Vagina (tissue), 2 donors: ENCODE measurements around the gene SMTN. TPM values are rescaled to one million over a fixed set of nuclear protein-coding genes. Genes with fewer than 3 reads are reported as not detected.

Experiments
- DNase-seq, 2 donors: peaks; one replicate each; pipeline ENCODE4 v3.0.0-alpha.2; 2017; ENCODE audit errors: extremely low spot score in 2 of 2
- H3K27ac ChIP-seq: fragments of 200-600 bp; sonication (generic); one replicate; pipeline ENCODE4 v1.5.1; 2019
- H3K27me3 ChIP-seq: fragments of 200-600 bp; sonication (generic); one replicate; pipeline ENCODE4 v1.5.1; 2019
- H3K36me3 ChIP-seq, 2 donors: fragments of 200-600 bp; sonication (generic); one replicate each; pipeline ENCODE4 v1.5.1; 2017 to 2019
- H3K4me1 ChIP-seq: fragments of 200-600 bp; sonication (generic); one replicate; pipeline ENCODE4 v1.5.1; 2019
- H3K4me3 ChIP-seq, 2 donors: fragments of 200-600 bp; sonication (generic); 1 replicate in 1 of 2; 2 replicates in 1 of 2; pipeline ENCODE4 v1.5.1; 2016 to 2019
- H3K9me3 ChIP-seq: fragments of 200-600 bp; sonication (generic); one replicate; pipeline ENCODE4 v1.5.1; 2019
- CTCF ChIP-seq, 3 experiments: fragments of 450-650 bp in 2 of 3; fragments of 200-600 bp in 1 of 3; sonication (generic) in 1 of 3; IDR thresholded peaks; one replicate each; pipeline ENCODE4 v1.5.1; 2017 to 2019; ENCODE audit warnings: antibody characterized with exemption in 3 of 3, mild to moderate bottlenecking in 2 of 3, moderate library complexity in 2 of 3
- POLR2A ChIP-seq, 2 donors: fragments of 450-650 bp; IDR thresholded peaks; one replicate each; pipeline ENCODE4 v1.6.1; 2017; ENCODE audit warnings: antibody characterized with exemption in 2 of 2, mild to moderate bottlenecking in 2 of 2, moderate library complexity in 2 of 2
- POLR2AphosphoS5 ChIP-seq, 2 donors: sonication (generic); formaldehyde crosslinking; IDR thresholded peaks; one replicate each; pipeline ENCODE4 v1.9.0; 2017; ENCODE audit warnings: antibody characterized with exemption in 2 of 2, mild to moderate bottlenecking in 2 of 2, low read depth in 1 of 2; ENCODE audit not compliant: insufficient read depth in 1 of 2
- intact Hi-C: fragments of 100-400 bp; cut with DNase I; formaldehyde crosslinking; loops from one replicate; pipeline ENCODE4 v1.15.1; 2023
- total RNA-seq: library from RNA; depleted of rRNA; stranded (reverse); fragments of >200 nt; gene quantifications from one replicate; pipeline ENCODE4 v1.2.3, GENCODE V29; 2016

SMTN gene
- total RNA-seq, 1 donor from 2014 or later: 199 TPM

DNA sequence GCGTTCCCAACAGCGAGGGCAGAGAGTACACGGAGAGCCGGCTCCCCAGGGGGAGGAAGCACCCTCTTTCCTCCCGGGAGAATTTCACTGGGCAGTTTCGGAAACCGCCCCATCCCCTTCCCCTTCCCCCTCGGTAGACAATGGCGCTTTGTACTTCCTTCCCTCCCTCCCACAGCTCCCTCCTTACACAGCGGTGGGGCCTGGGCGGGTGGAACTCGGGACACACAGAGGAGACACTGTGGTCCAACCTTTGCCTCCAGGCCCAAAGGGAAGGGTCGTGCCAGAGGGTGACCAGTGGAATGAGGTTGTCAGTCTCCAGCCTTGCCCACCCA, 4.3 kb downstream of the SMTN start:
- peaks cover 0 to 29% of the 10 kb centered on the region in 2 donors for H3K36me3 ChIP-seq
- H3K4me3 ChIP-seq: peak overlapping the region; percentile 64 to 90
- no peaks in the 10 kb centered on the region for H3K9me3 ChIP-seq
- peaks cover 75% of the 10 kb centered on the region for H3K4me1 ChIP-seq
- H3K27me3 ChIP-seq: no peaks in the 10 kb centered on the region
- DNase-seq: no peak
- intact Hi-C loops: loop anchor here (2.0 kb wide), 1 partner anchor 137 kb away; no protein-coding TSS in a partner anchor
- no peak for TF ChIP-seq POLR2AphosphoS5 (IDR thresholded peaks at IDR 0.05; ENCODE audit: insufficient read depth in 1 of 2, low read depth in 1 of 2)
- no peak for TF ChIP-seq POLR2A (IDR thresholded peaks at IDR 0.05)
- TF ChIP-seq CTCF (IDR thresholded peaks at IDR 0.05): no peak
- peak overlapping the region; percentile 97 for H3K27ac ChIP-seq

GRCh38 chr22:31085928-31086327, 4.8 kb downstream of the SMTN start:
- Histone ChIP-seq H3K36me3 (peaks cover 0 to 32% of the 10 kb centered on the region in 2 donors), H3K27me3 (no peaks in the 10 kb centered on the region), H3K9me3 (no peaks in the 10 kb centered on the region), H3K4me3 (peak overlapping the region; percentile 64 to 90), H3K27ac (peak overlapping the region; percentile 97), H3K4me1 (peaks cover 75% of the 10 kb centered on the region)
- DNase-seq: no peak
- TF ChIP-seq CTCF (IDR thresholded peaks at IDR 0.05): no peak
- TF ChIP-seq POLR2A (IDR thresholded peaks at IDR 0.05): no peak
- no peak for TF ChIP-seq POLR2AphosphoS5 (IDR thresholded peaks at IDR 0.05; ENCODE audit: insufficient read depth in 1 of 2, low read depth in 1 of 2)
- intact Hi-C loops: loop anchor here (2.0 kb wide), 1 partner anchor 137 kb away; no protein-coding TSS in a partner anchor

DNA sequence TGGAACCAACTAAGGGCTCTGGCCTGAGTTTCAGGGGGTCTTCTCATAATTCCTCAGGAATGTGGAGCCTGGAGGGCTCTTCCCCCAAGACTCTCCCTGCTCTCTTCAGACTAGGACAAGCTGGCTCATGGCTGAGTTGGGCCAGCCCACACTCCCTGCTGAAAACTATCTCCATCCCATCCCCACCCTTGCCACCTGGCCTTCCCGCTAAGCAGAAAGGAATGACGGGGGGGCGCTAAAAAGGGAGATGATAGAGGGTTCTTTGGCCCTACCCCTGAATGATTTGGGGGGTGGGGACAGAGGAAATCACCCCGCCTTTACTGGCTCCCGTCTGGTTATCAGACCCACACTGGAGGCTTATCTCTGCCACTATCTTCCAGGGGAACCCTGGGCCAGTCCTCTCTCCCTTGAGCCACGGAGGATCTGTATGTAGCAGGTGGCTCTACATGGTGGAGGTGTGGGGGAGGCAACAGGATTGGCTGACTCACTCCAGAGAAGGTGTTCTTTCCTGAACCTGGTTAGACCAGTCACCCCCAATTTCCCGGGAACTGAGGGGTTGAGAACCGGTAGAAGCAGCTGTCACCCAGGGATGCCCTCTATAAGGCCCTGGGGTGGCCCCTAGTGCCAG, 5.7 kb downstream of the SMTN start:
- H3K36me3 ChIP-seq: peaks cover 7 to 41% of the 10 kb centered on the region in 2 donors
- peak overlapping the region in 1 of 2 donors; percentile 90 for H3K4me3 ChIP-seq
- DNase-seq: no peak
- peak overlapping the region; percentile 97 for H3K27ac ChIP-seq
- H3K9me3 ChIP-seq: no peaks in the 10 kb centered on the region
- intact Hi-C loops: no loop called here
- no peak for TF ChIP-seq CTCF (IDR thresholded peaks at IDR 0.05)
- TF ChIP-seq POLR2A (IDR thresholded peaks at IDR 0.05): no peak
- no peak for TF ChIP-seq POLR2AphosphoS5 (IDR thresholded peaks at IDR 0.05; ENCODE audit: insufficient read depth in 1 of 2, low read depth in 1 of 2)
- H3K4me1 ChIP-seq: peaks cover 81% of the 10 kb centered on the region
- no peaks in the 10 kb centered on the region for H3K27me3 ChIP-seq

- no peak for TF ChIP-seq CTCF (IDR thresholded peaks at IDR 0.05)
- no peak for TF ChIP-seq POLR2A (IDR thresholded peaks at IDR 0.05)
- no peak for TF ChIP-seq POLR2AphosphoS5 (IDR thresholded peaks at IDR 0.05; ENCODE audit: insufficient read depth in 1 of 2, low read depth in 1 of 2)
- Histone ChIP-seq H3K36me3 (peaks cover 7 to 50% of the 10 kb centered on the region in 2 donors), H3K27me3 (no peaks in the 10 kb centered on the region), H3K9me3 (no peaks in the 10 kb centered on the region), H3K27ac (peak overlapping the region; percentile 97), H3K4me1 (peaks cover 74% of the 10 kb centered on the region), H3K4me3 (peak overlapping the region in 1 of 2 donors; percentile 7)
- DNase-seq: peak in 1 of 2 donors; percentile 83
- intact Hi-C loops: no loop called here
These were observed 6.7 kb downstream of the SMTN start for GRCh38 chr22:31087744-31088215.
